Measurements from ENCODE around the gene IFNGR2. TPM values are rescaled to one million over a fixed set of nuclear protein-coding genes. Genes with fewer than 3 reads are reported as not detected.

The IFNGR2 gene
- total and polyA plus RNA-seq, 2 of the 8 experiments (the other 6 are each of a cell fraction or from before 2014, with no cell fraction given), result 36.0 to 46.4 TPM

DNA sequence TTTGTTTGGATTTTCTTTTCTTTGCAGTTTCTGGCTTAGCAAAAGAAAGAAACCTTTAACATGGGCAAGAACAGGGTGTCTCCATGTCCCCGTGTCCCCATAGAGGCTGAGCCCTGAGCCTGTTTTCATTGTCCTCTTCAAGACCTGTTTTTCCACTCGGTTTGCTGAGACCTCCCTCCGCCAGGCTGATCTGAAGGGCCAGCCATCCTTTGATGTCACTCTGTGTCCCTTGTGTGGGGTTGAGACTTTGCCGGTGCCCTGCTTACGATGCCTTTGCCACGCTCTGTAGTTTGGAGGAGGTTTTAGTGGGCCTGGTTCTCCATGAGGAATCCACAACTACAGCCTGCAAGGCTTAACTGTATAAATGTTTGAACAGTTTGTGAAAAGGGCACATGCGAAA, 23.8 kb downstream of the IFNGR2 start:
- no peak overlapping the region for H2BK15ac ChIP-seq (ENCODE audit: low read length)
- 89% methylated on average over 7 of the region's 7 CpGs; no CpG with 5 or more reads in 1 of the 2 experiments for WGBS, 2 experiments (ENCODE audit: extremely low coverage in 1 of 2, insufficient coverage in 1 of 2, insufficient read length in 1 of 2, insufficient replicate concordance in 2 of 2, low coverage in 1 of 2, low lambda C conversion rate in 2 of 2, missing lambda C conversion rate in 1 of 2)
- H2AFZ ChIP-seq (ENCODE audit: low read length), result no peak overlapping the region
- no peak overlapping the region for H4K5ac ChIP-seq (ENCODE audit: insufficient read length, low read depth, low read length)
- peaks cover 7 to 40% (median 32%) of the 10 kb centered on the region in 4 experiments; a peak in 7 of 8 replicates for H3K36me3 ChIP-seq (ENCODE audit: control insufficient read depth in 2 of 4, insufficient read depth in 4 of 4, low read length in 3 of 4)
- H3K56ac ChIP-seq (replicated peaks; ENCODE audit: insufficient read length, low read depth, low read length), result no peak overlapping the region
- no peak overlapping the region for H3K4ac ChIP-seq (replicated peaks; ENCODE audit: insufficient read length, low read depth, low read length)
- no peak for FAIRE-seq
- no peaks in the 10 kb centered on the region for H3K27me3 ChIP-seq (replicated peaks in 1 of 4; ENCODE audit: control insufficient read depth in 3 of 4, extremely low read depth in 1 of 4, insufficient read depth in 3 of 4, low read length in 3 of 4)
- H2AK5ac ChIP-seq (ENCODE audit: low read depth, low read length), result no peak overlapping the region
- H2BK20ac ChIP-seq (ENCODE audit: low read length), result no peak overlapping the region
- no peak overlapping the region for H3K4me3 ChIP-seq (ENCODE audit: extremely low read depth in 1 of 4, insufficient read depth in 2 of 4, low read depth in 3 of 4, low read length in 4 of 4)
- POLR2A ChIA-PET (ENCODE audit: partially characterized antibody), result interaction anchor here (0.7 kb wide), 1 partner anchor 66 kb away, joined by 4 read pairs; no protein-coding TSS in a partner anchor
- H2BK12ac ChIP-seq (ENCODE audit: low read depth, low read length), result no peak overlapping the region
- no peaks in the 10 kb centered on the region for H3K9me3 ChIP-seq (ENCODE audit: insufficient read depth in 2 of 2, low read depth in 1 of 2, low read length in 1 of 2)
- CTCF ChIA-PET (ENCODE audit: partially characterized antibody), result interaction anchor here (0.9 kb wide), 1 partner anchor 17 kb away, joined by 3 read pairs; no protein-coding TSS in a partner anchor
- no peaks in the 10 kb centered on the region for H3K23me2 ChIP-seq (ENCODE audit: low read depth, low read length)
- H3K27ac ChIP-seq (ENCODE audit: low read depth, low read length), result no peak overlapping the region
- no peak overlapping the region for H3K18ac ChIP-seq (ENCODE audit: extremely low read depth, low read length)
- no peak overlapping the region for H2BK5ac ChIP-seq (ENCODE audit: low read depth, low read length)
- no peaks in the 10 kb centered on the region for H3K79me1 ChIP-seq (ENCODE audit: low read depth, low read length)
- H3K79me2 ChIP-seq (ENCODE audit: control insufficient read depth in 1 of 2, insufficient read depth in 2 of 2, low read length in 2 of 2), result no peaks in the 10 kb centered on the region
- no peak overlapping the region for H4K91ac ChIP-seq (replicated peaks; ENCODE audit: insufficient read length, low read length)
- H2BK120ac ChIP-seq (replicated peaks; ENCODE audit: low read depth, low read length), result no peak overlapping the region
- no peak overlapping the region for H3K9ac ChIP-seq (replicated peaks in 1 of 4; ENCODE audit: extremely low read depth in 1 of 4, low read depth in 3 of 4, low read length in 3 of 4)
- no peak overlapping the region for H4K8ac ChIP-seq (ENCODE audit: extremely low read depth, insufficient read depth, low read length)
- no peaks in the 10 kb centered on the region for H3K4me1 ChIP-seq (replicated peaks in 1 of 4; ENCODE audit: control insufficient read depth in 3 of 4, insufficient read depth in 4 of 4, low read length in 3 of 4)
- no peak overlapping the region for H3K14ac ChIP-seq (ENCODE audit: insufficient read length)
- no peak for DNase-seq (ENCODE audit: low read depth in 1 of 2, low spot score in 2 of 2)
- H3K4me2 ChIP-seq (ENCODE audit: insufficient read depth in 1 of 2, low read depth in 2 of 2, low read length in 2 of 2), result no peak overlapping the region
- H4K20me1 ChIP-seq (replicated peaks in 1 of 2; ENCODE audit: control insufficient read depth in 1 of 2, insufficient read depth in 2 of 2, low read length in 2 of 2), result peaks cover 0 to 2% of the 10 kb centered on the region in 2 experiments
- H3K23ac ChIP-seq (ENCODE audit: insufficient read length), result no peak overlapping the region
- TF ChIP-seq KDM1A (IDR thresholded peaks at IDR 0.05; ENCODE audit: borderline replicate concordance, low read length) (no peak), RAD21 (IDR thresholded peaks at IDR 0.05 in 1 of 2, conservative IDR thresholded peaks at IDR 0.05 in 1 of 2; ENCODE audit: low read depth in 2 of 2, low read length in 2 of 2) (no peak), JUND (IDR thresholded peaks at IDR 0.05; ENCODE audit: low read length) (no peak), KDM5A (IDR thresholded peaks at IDR 0.05; ENCODE audit: low read length) (no peak), SRF (IDR thresholded peaks at IDR 0.05; ENCODE audit: low read depth, low read length) (no peak), JUN (IDR thresholded peaks at IDR 0.05; ENCODE audit: low read depth, low read length) (no peak), CHD2 (IDR thresholded peaks at IDR 0.05; ENCODE audit: low read length) (no peak), USF2 (IDR thresholded peaks at IDR 0.05; ENCODE audit: low read length) (no peak), SUZ12 (IDR thresholded peaks at IDR 0.05; ENCODE audit: low read length) (no peak), E2F6 (IDR thresholded peaks at IDR 0.05) (no peak), TAF1 (IDR thresholded peaks at IDR 0.05; ENCODE audit: low read depth, low read length) (no peak), CHD1 (IDR thresholded peaks at IDR 0.05; ENCODE audit: low read depth, low read length) (no peak)
